T-cell (primary cell): Measurements from ENCODE around the gene TSEN34. TPM values are rescaled to one million over a fixed set of nuclear protein-coding genes. Genes with fewer than 3 reads are reported as not detected.
"Not testable (repeated sequence)": the region's sequence is repeated elsewhere in the genome, so short reads cannot be mapped to it uniquely, and the experiment has no call there.

Experiments used
- ATAC-seq, 4 experiments: fragments of 200-7000 bp in 3 of 4; fragments of 150-1000 bp in 1 of 4; cut with Tn5 transposase; replicated peaks in 1 of 4; 1 replicate in 3 of 4; 2 replicates in 1 of 4; pipeline ENCODE4 v1.10.0; 2021; ENCODE audit warnings: moderate library complexity in 3 of 4, mild to moderate bottlenecking in 2 of 4, moderate number of reproducible peaks in 1 of 4
- CTCF ChIA-PET, 2 donors: fragments of 300-600 bp; sonication (Branson Sonifier 250); formaldehyde crosslinking; loops; one replicate each; lab custom pipeline; 2022; ENCODE audit warnings: antibody characterized with exemption in 2 of 2; lab: Charles Lee
- POLR2A ChIA-PET, 2 donors: fragments of 300-600 bp; sonication (Branson Sonifier 250); formaldehyde crosslinking; loops; one replicate each; lab custom pipeline; 2022; ENCODE audit warnings: antibody characterized with exemption in 2 of 2; lab: Charles Lee
- DNase-seq, 35 experiments: peaks; one replicate each; pipeline versions ENCODE4 v3.0.0 to v3.0.0-alpha.2; 2013 to 2023
- H3K27ac ChIP-seq: one replicate; pipeline ENCODE4 v1.5.1; 2013; ENCODE audit warnings: low read length
- H3K27me3 ChIP-seq, 2 experiments: replicated peaks in 1 of 2; 1 replicate in 1 of 2; 2 replicates in 1 of 2; pipeline versions ENCODE4 v1.6.1 to v1.7.0; 2013; ENCODE audit warnings: low read length in 1 of 2, mixed read lengths in 1 of 2; ENCODE audit not compliant: control insufficient read depth in 2 of 2, insufficient read depth in 2 of 2; ENCODE audit errors: extremely low read depth in 1 of 2
- H3K36me3 ChIP-seq, 2 donors: 1 replicate in 1 of 2; 2 replicates in 1 of 2; pipeline versions ENCODE4 v1.6.1 to v1.7.0; 2013; ENCODE audit warnings: low read length in 1 of 2; ENCODE audit not compliant: control insufficient read depth in 2 of 2, insufficient read depth in 1 of 2; ENCODE audit errors: extremely low read depth in 1 of 2
- H3K4me1 ChIP-seq, 2 experiments: 1 replicate in 1 of 2; 2 replicates in 1 of 2; pipeline versions ENCODE4 v1.6.1 to v1.7.0; 2013; ENCODE audit warnings: low read length in 2 of 2, mixed read lengths in 1 of 2; ENCODE audit not compliant: insufficient read depth in 2 of 2, control insufficient read depth in 1 of 2; ENCODE audit errors: extremely low read depth in 1 of 2
- H3K4me3 ChIP-seq, 2 donors: 1 replicate in 1 of 2; 2 replicates in 1 of 2; pipeline versions ENCODE4 v1.5.1 to v1.7.0; 2013; ENCODE audit warnings: mild to moderate bottlenecking in 2 of 2, low read length in 1 of 2, moderate library complexity in 1 of 2; ENCODE audit not compliant: control insufficient read depth in 1 of 2; ENCODE audit errors: extremely low read depth in 1 of 2
- H3K9me3 ChIP-seq: 2 replicates; pipeline ENCODE4 v1.7.0; 2013
- H3K27ac Mint-ChIP-seq, 2 donors: one replicate each; pipeline ENCODE4 v1.8.0; 2020 to 2021; ENCODE audit warnings: mild to moderate bottlenecking in 2 of 2, mixed read lengths in 2 of 2
- H3K27me3 Mint-ChIP-seq, 2 donors: one replicate each; pipeline ENCODE4 v1.8.0; 2021 to 2022; ENCODE audit warnings: mixed read lengths in 2 of 2
- H3K36me3 Mint-ChIP-seq: one replicate; pipeline ENCODE4 v1.8.0; 2021; ENCODE audit warnings: mixed read lengths
- H3K4me1 Mint-ChIP-seq, 3 donors: one replicate each; pipeline ENCODE4 v1.8.0; 2020 to 2022; ENCODE audit warnings: mixed read lengths in 3 of 3, mild to moderate bottlenecking in 1 of 3
- H3K4me3 Mint-ChIP-seq, 3 donors: one replicate each; pipeline ENCODE4 v1.8.0; 2020 to 2022; ENCODE audit warnings: mild to moderate bottlenecking in 3 of 3, mixed read lengths in 3 of 3, moderate library complexity in 3 of 3
- H3K9me3 Mint-ChIP-seq, 3 donors: one replicate each; pipeline ENCODE4 v1.8.0; 2020 to 2022; ENCODE audit warnings: mixed read lengths in 3 of 3
- WGBS: methylation state at CpG from one replicate; pipeline ENCODE4 v1.1.5; 2013; ENCODE audit warnings: missing lambda C conversion rate; ENCODE audit not compliant: insufficient coverage; 5-methylcytosine and 5-hydroxymethylcytosine counted together
- total RNA-seq, 35 experiments: library from RNA in 6 of 35; stranded (reverse) in 6 of 35; fragments of 120-200 nt in 1 of 35; gene quantifications; one replicate each; pipeline versions ENCODE4 v1.2.1 to v1.2.4 and lab custom pipeline; 2013 to 2026

Gene TSEN34
- total RNA-seq, 5 donors from 2014 or later (not counting 1 experiment from before 2014, with no cell fraction given), result 9.5 to 28.5 (median 23.5) TPM

DNA sequence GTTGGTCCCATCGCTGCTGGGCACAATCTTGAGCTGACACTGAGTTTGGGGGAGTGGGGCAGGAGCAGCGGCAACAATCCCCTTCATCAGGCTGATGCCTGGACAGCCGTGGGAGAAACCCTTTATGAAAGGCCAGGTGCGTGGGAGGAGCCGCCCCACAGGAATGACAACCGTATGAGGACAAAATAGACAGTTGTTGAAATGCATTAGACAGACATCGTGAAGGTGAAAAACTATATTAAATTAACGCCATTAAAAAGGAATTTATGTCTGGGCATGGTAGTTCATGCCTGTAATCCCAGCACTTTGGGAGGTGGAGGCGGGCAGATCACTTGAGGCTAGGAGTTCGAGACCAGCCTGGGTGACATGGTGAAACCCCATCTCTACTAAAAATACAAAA, 33.5 kb downstream of the TSEN34 start:
- Mint-ChIP-seq H3K27me3 (peaks cover 8 to 10% of the 10 kb centered on the region in 2 donors), H3K4me1 (peaks cover 4 to 10% (median 6%) of the 10 kb centered on the region in 3 donors)
- H3K4me1 ChIP-seq, result peaks cover 0 to 13% of the 10 kb centered on the region in 2 experiments
- H3K9me3 ChIP-seq, H3K36me3 Mint-ChIP-seq, POLR2A ChIA-PET, H3K27ac ChIP-seq, H3K4me3 ChIP-seq, H3K27ac Mint-ChIP-seq, CTCF ChIA-PET, H3K4me3 Mint-ChIP-seq, H3K9me3 Mint-ChIP-seq, H3K36me3 ChIP-seq, H3K27me3 ChIP-seq, DNase-seq, ATAC-seq: not testable (repeated sequence)
- 60% methylated on average over 2 of the region's 10 CpGs for WGBS

DNA sequence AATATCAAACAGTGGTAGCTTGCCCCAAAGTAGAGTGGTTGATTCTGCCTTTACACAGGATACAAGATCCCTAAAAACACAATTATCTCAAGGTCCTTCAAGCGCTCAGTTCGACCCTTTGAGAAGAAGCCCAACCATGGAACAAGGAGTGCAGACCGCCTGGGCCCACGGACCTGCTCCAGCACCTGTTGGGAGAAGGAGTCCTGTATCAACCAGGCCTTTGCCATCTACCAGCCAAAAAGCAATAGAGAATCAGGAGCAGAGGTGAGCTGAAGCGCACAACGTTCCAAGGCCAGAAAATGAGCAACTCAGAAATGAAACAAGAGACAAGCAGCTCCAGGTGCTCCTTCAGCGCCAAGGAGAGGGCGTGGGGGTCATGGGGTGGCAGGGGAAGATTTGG, 38.0 kb downstream of the TSEN34 start:
- Mint-ChIP-seq H3K9me3 (no peaks in the 10 kb centered on the region), H3K36me3 (no peaks in the 10 kb centered on the region), H3K4me3 (no peak overlapping the region), H3K27ac (peak overlapping the region in 1 of 2 donors; percentile 6), H3K27me3 (peaks cover 11 to 18% of the 10 kb centered on the region in 2 donors), H3K4me1 (peaks cover 4 to 7% (median 4%) of the 10 kb centered on the region in 3 donors)
- DNase-seq, result no peak
- WGBS, result 88% methylated on average over 5 of the region's 8 CpGs
- no peak overlapping the region for H3K27ac ChIP-seq
- peaks cover 0 to 13% of the 10 kb centered on the region in 2 experiments for H3K27me3 ChIP-seq
- ChIA-PET CTCF (interaction anchor here in 1 of 2 donors (0.8 to 1.0 kb wide), 2 partner anchors 33 to 76 kb away, joined by 3 to 4 read pairs; no protein-coding TSS in a partner anchor), POLR2A (no interaction called here)
- H3K4me3 ChIP-seq, result no peak overlapping the region
- H3K36me3 ChIP-seq, result no peaks in the 10 kb centered on the region
- H3K9me3 ChIP-seq, result no peaks in the 10 kb centered on the region
- H3K4me1 ChIP-seq, result peaks cover 0 to 11% of the 10 kb centered on the region in 2 experiments
- ATAC-seq, result no peak

DNA sequence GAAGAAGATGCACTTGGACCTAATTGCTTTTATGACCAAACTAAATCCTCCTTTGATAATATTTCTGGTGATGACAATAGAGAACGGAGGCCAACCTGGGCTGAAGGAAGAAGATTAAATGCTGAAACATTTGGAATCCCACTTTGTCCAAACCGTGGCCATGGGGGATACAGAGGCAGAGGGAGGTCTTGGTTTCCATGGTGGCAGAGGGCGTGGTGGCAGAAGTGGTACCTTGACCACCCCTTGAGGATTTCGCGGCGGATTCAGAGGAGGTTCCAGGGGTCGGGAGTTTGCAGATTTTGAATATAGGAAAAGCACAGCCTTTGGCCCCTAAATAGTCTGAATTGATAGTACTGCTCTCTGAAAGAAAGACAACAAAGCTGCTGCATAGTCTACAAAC, 38.9 kb downstream of the TSEN34 start:
- DNase-seq (no peak), ATAC-seq (no peak)
- Histone ChIP-seq H3K9me3 (no peaks in the 10 kb centered on the region), H3K4me3 (no peak overlapping the region), H3K27me3 (peaks cover 0 to 13% of the 10 kb centered on the region in 2 experiments), H3K27ac (no peak overlapping the region), H3K4me1 (peaks cover 0 to 11% of the 10 kb centered on the region in 2 experiments), H3K36me3 (no peaks in the 10 kb centered on the region)
- H3K4me1 Mint-ChIP-seq, result peaks cover 4 to 16% (median 4%) of the 10 kb centered on the region in 3 donors
- no peaks in the 10 kb centered on the region for H3K9me3 Mint-ChIP-seq
- ChIA-PET POLR2A (interaction anchor here in 1 of 2 donors (0.5 kb wide), 1 partner anchor 20 kb away, joined by 6 read pairs; no protein-coding TSS in a partner anchor), CTCF (interaction anchor here in 1 of 2 donors (1.0 kb wide), 1 partner anchor 41 kb away, joined by 4 read pairs; the partner anchor contains the start of gene MBOAT7)
- H3K27me3 Mint-ChIP-seq, result peaks cover 11 to 18% of the 10 kb centered on the region in 2 donors
- H3K27ac Mint-ChIP-seq, result no peak overlapping the region
- 80% methylated on average over 7 of the region's 7 CpGs for WGBS
- H3K4me3 Mint-ChIP-seq, result no peak overlapping the region
- H3K36me3 Mint-ChIP-seq, result no peaks in the 10 kb centered on the region

DNA sequence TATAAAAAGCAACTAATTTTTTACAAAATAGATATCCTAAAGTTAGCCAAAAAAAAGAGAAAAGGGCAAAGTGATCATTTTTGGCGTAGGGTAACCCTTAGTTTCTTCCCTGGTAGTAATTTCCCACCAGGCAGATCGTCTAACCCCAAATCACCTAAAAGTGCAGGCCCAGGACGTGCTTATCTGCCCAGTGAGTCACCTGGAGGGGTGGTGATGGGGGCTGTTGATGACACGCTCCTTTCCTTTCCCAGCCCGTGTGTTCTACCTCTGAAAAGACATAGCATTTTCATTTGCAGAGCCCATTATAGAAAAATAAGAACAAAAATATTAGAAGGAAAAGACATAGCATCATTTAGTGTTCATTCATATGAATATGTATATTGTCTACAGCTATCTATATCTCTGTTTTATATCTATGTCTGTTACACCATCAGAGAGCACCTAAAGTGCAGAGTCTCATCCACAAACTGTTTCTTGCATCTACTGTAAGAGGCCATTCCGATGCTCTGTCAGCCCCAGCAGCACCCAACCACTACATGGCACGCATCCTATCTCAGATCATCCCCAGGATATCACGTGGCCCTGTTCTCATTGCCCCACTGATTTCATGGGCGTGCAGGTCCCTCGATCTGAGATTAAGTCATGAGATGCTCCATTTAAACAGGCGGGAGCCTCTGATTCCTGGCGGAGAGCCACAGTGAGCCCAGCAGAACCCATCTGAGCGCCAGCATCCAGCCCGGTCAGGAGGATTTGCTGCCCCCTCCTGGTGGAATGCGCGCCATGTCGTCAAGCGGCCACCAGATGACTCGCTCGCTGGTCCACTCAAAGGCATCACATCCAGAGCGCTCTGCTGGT, 40.2 kb downstream of the TSEN34 start:
- DNase-seq (peak; percentile 48 to 93 (median 81)), ATAC-seq (peak; percentile 93 to 98 (median 94))
- H3K4me3 Mint-ChIP-seq, result no peak overlapping the region
- H3K27me3 Mint-ChIP-seq, result peaks cover 11 to 19% of the 10 kb centered on the region in 2 donors
- Histone ChIP-seq H3K9me3 (no peaks in the 10 kb centered on the region), H3K4me3 (no peak overlapping the region), H3K27ac (no peak overlapping the region), H3K27me3 (peaks cover 0 to 13% of the 10 kb centered on the region in 2 experiments), H3K36me3 (no peaks in the 10 kb centered on the region), H3K4me1 (peaks cover 0 to 11% of the 10 kb centered on the region in 2 experiments)
- H3K36me3 Mint-ChIP-seq, result no peaks in the 10 kb centered on the region
- peaks cover 4 to 16% (median 4%) of the 10 kb centered on the region in 3 donors for H3K4me1 Mint-ChIP-seq
- POLR2A ChIA-PET, result no interaction called here
- 9% methylated on average over 14 of the region's 21 CpGs for WGBS
- CTCF ChIA-PET, result no interaction called here
- H3K9me3 Mint-ChIP-seq, result no peaks in the 10 kb centered on the region
- H3K27ac Mint-ChIP-seq, result no peak overlapping the region

DNA sequence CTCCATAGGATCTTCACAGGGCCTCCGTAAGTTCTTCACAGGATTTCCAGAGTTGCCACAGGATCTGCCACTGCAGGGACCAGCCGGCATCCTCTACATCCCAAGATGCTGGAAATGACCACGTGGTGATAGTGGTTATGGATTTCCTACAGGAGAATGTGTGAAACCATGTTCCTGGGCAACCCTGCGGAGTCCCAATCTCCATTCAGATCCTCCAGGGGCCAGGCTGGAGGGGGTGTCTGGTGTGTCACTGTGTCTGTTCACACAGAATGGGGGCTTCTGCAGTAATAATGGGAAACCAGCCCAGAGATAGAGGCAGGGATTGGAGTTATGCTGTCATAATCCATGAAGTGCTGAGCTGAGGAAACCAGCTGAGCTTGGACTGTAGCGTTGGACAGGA, 42.8 kb downstream of the TSEN34 start:
- ATAC-seq, result no peak
- Mint-ChIP-seq H3K36me3 (no peaks in the 10 kb centered on the region), H3K4me3 (no peak overlapping the region), H3K4me1 (peaks cover 4 to 16% (median 4%) of the 10 kb centered on the region in 3 donors), H3K9me3 (no peaks in the 10 kb centered on the region), H3K27me3 (peaks cover 11 to 19% of the 10 kb centered on the region in 2 donors), H3K27ac (peak overlapping the region in 1 of 2 donors; percentile 0)
- CTCF ChIA-PET, result no interaction called here
- POLR2A ChIA-PET, result no interaction called here
- no peak for DNase-seq
- H3K4me1 ChIP-seq, result peaks cover 0 to 11% of the 10 kb centered on the region in 2 experiments
- no peaks in the 10 kb centered on the region for H3K36me3 ChIP-seq
- H3K27me3 ChIP-seq, result peaks cover 0 to 16% of the 10 kb centered on the region in 2 experiments
- H3K27ac ChIP-seq, result no peak overlapping the region
- no peak overlapping the region for H3K4me3 ChIP-seq
- no peaks in the 10 kb centered on the region for H3K9me3 ChIP-seq
- WGBS, result 89% methylated on average over 2 of the region's 5 CpGs

DNA sequence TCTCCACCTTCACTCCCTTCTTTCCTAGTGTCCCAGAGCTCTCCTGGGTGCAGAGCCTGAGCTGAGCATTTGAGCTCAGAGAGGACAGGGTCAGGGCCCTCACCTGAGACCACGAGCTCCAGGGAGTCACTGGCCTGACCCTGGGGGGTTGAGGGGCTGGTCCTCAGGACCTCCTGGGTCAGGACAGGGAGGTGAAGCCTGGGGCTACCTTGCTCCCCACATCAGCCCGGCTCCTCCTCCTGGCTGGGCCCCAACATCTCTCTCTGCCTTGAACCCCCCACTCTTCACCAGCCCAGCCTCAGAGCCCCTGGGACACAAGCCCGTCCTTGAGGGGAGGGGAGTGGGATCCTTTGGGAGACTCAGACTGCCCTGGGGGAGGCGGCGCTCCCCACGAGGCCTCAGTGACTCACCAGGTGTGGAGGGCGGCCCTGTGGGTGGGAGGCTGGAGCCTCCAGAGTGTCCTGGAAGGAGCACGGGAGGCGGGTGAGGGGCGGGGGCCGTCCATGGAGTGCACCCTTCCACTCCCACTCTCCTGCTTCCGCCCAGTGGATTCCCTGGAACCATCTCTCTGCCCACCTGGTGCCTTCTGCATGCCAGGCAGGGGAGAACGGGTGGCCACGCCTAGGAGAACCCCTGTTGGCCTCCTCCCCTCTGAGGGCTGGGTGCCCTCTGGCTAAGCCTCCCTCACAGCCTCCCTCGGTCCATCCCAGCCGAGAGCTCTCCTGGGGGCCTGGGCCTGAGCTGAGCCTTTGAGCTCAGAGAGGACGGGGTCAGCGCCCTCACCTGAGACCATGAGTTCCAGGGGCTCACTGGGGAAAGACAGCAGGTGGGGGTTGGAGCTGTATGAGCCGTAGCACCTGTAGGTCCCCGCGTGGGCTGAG, 48.6 kb downstream of the TSEN34 start:
- H3K4me3 Mint-ChIP-seq, CTCF ChIA-PET, H3K4me3 ChIP-seq, H3K9me3 ChIP-seq, H3K36me3 ChIP-seq, ATAC-seq, H3K4me1 Mint-ChIP-seq, DNase-seq, H3K4me1 ChIP-seq, H3K27ac ChIP-seq, H3K9me3 Mint-ChIP-seq, H3K27ac Mint-ChIP-seq, H3K36me3 Mint-ChIP-seq, POLR2A ChIA-PET: not testable (repeated sequence)
- H3K27me3 ChIP-seq, result peaks cover 0 to 23% of the 10 kb centered on the region in 2 experiments
- peaks cover 6 to 28% of the 10 kb centered on the region in 2 donors for H3K27me3 Mint-ChIP-seq
- 73% methylated on average over 5 of the region's 21 CpGs for WGBS
